Activated CD8-positive, alpha-beta memory T cell treated with anti-CD3 and anti-CD28 coated beads, Interleukin-2, amount 50 U/mL, for 4 hours (primary cell): ENCODE results near the gene GFAP.
A peak's percentile ranks its signal among the peaks of the same experiment; 100 is the strongest.

Source experiments
- DNase-seq: peaks from one replicate; pipeline ENCODE4 v3.0.0-alpha.2; 2020

GFAP gene

GRCh38 chr17:44930667-44931066, 15.4 kb upstream of the GFAP start:
- DNase-seq, result no peak

GRCh38 chr17:44928950-44929720, 13.8 kb upstream of the GFAP start:
- DNase-seq, result no peak

- no peak for DNase-seq
Observed at GRCh38 chr17:44928136-44928535, 12.8 kb upstream of the GFAP start.

GRCh38 chr17:44927696-44928095, 12.4 kb upstream of the GFAP start:
- no peak for DNase-seq

- no peak for DNase-seq
Observed at GRCh38 chr17:44926821-44927525, 11.7 kb upstream of the GFAP start.

- DNase-seq, result no peak
Observed at GRCh38 chr17:44925731-44926697, 10.7 kb upstream of the GFAP start.

GRCh38 chr17:44924107-44924544, 8.8 kb upstream of the GFAP start:
- DNase-seq, result no peak

GRCh38 chr17:44922746-44923470, 7.6 kb upstream of the GFAP start:
- DNase-seq, result no peak

GRCh38 chr17:44922136-44922535, 6.8 kb upstream of the GFAP start:
- DNase-seq, result no peak

GRCh38 chr17:44921122-44921882, 6.0 kb upstream of the GFAP start:
- DNase-seq, result peak; percentile 10

GRCh38 chr17:44920565-44920940, 5.3 kb upstream of the GFAP start:
- DNase-seq, result peak; percentile 2

GRCh38 chr17:44919885-44920564, 4.7 kb upstream of the GFAP start:
- DNase-seq, result peak; percentile 51

GRCh38 chr17:44919411-44919810, 4.1 kb upstream of the GFAP start:
- no peak for DNase-seq

GRCh38 chr17:44918006-44918405, 2.7 kb upstream of the GFAP start:
- no peak for DNase-seq

- no peak for DNase-seq
Observed at GRCh38 chr17:44917456-44917855, 2.2 kb upstream of the GFAP start.

GRCh38 chr17:44916781-44917241, 1.5 kb upstream of the GFAP start:
- no peak for DNase-seq

- no peak for DNase-seq
Observed at GRCh38 chr17:44915862-44916780, 821 bp upstream of the GFAP start.

- no peak for DNase-seq
Observed at GRCh38 chr17:44914698-44915271, 515 bp downstream of the GFAP start.

GRCh38 chr17:44914148-44914547, 1.2 kb downstream of the GFAP start:
- DNase-seq, result no peak

GRCh38 chr17:44913676-44914075, 1.6 kb downstream of the GFAP start:
- no peak for DNase-seq
